ENCODE results near the gene SUGCT.
A peak's percentile ranks its signal among the peaks of the same experiment; 100 is the strongest.

The SUGCT gene

GRCh38 chr7:40327873-40328272, 193.1 kb downstream of the SUGCT start:
- Histone ChIP-seq H4K20me1 (ENCODE audit: insufficient read depth, low read length) (no peaks in the 10 kb centered on the region), H3K9ac (ENCODE audit: low read length) (no peak overlapping the region), H3K27ac (ENCODE audit: low read length) (no peak overlapping the region), H2AFZ (ENCODE audit: low read depth, low read length) (no peak overlapping the region), H3K36me3 (replicated peaks; ENCODE audit: low read depth, low read length) (no peaks in the 10 kb centered on the region), H3K9me3 (ENCODE audit: insufficient read depth, low read length) (no peaks in the 10 kb centered on the region), H3K4me1 (ENCODE audit: low read length) (no peaks in the 10 kb centered on the region), H3K4me2 (ENCODE audit: low read length) (0 out of 2 replicates have a peak overlapping the region, but pooled peaks have one; percentile 22), H3K79me2 (ENCODE audit: low read length) (no peaks in the 10 kb centered on the region), H3K27me3 (ENCODE audit: low read depth, low read length) (peaks cover 8% of the 10 kb centered on the region), H3K4me3 (ENCODE audit: low read length) (no peak overlapping the region)
- TF ChIP-seq CTCF (IDR thresholded peaks at IDR 0.05; ENCODE audit: low read depth, low read length) (no peak), EZH2phosphoT487 (IDR thresholded peaks at IDR 0.05; ENCODE audit: low read depth) (no peak)

GRCh38 chr7:40329601-40330153, 194.9 kb downstream of the SUGCT start:
- H3K79me2 ChIP-seq (ENCODE audit: low read length) = no peaks in the 10 kb centered on the region
- no peaks in the 10 kb centered on the region for H3K4me1 ChIP-seq (ENCODE audit: low read length)
- no peak overlapping the region for H3K4me3 ChIP-seq (ENCODE audit: low read length)
- H3K9ac ChIP-seq (ENCODE audit: low read length) = no peak overlapping the region
- H3K36me3 ChIP-seq (replicated peaks; ENCODE audit: low read depth, low read length) = no peaks in the 10 kb centered on the region
- peaks cover 8% of the 10 kb centered on the region for H3K27me3 ChIP-seq (ENCODE audit: low read depth, low read length)
- H3K27ac ChIP-seq (ENCODE audit: low read length) = no peak overlapping the region
- no peak overlapping the region for H2AFZ ChIP-seq (ENCODE audit: low read depth, low read length)
- TF ChIP-seq EZH2phosphoT487 (IDR thresholded peaks at IDR 0.05; ENCODE audit: low read depth) (no peak), CTCF (IDR thresholded peaks at IDR 0.05; ENCODE audit: low read depth, low read length) (peak; percentile 75)
- no peaks in the 10 kb centered on the region for H4K20me1 ChIP-seq (ENCODE audit: insufficient read depth, low read length)
- no peak overlapping the region for H3K4me2 ChIP-seq (ENCODE audit: low read length)
- no peaks in the 10 kb centered on the region for H3K9me3 ChIP-seq (ENCODE audit: insufficient read depth, low read length)

GRCh38 chr7:40330408-40330807, 195.6 kb downstream of the SUGCT start:
- Histone ChIP-seq H3K4me2 (ENCODE audit: low read length) (no peak overlapping the region), H3K9ac (ENCODE audit: low read length) (no peak overlapping the region), H3K4me3 (ENCODE audit: low read length) (no peak overlapping the region), H3K4me1 (ENCODE audit: low read length) (no peaks in the 10 kb centered on the region), H3K36me3 (replicated peaks; ENCODE audit: low read depth, low read length) (no peaks in the 10 kb centered on the region), H2AFZ (ENCODE audit: low read depth, low read length) (no peak overlapping the region), H4K20me1 (ENCODE audit: insufficient read depth, low read length) (no peaks in the 10 kb centered on the region), H3K79me2 (ENCODE audit: low read length) (no peaks in the 10 kb centered on the region), H3K9me3 (ENCODE audit: insufficient read depth, low read length) (no peaks in the 10 kb centered on the region), H3K27ac (ENCODE audit: low read length) (no peak overlapping the region), H3K27me3 (ENCODE audit: low read depth, low read length) (peaks cover 8% of the 10 kb centered on the region)
- TF ChIP-seq CTCF (IDR thresholded peaks at IDR 0.05; ENCODE audit: low read depth, low read length) (no peak), EZH2phosphoT487 (IDR thresholded peaks at IDR 0.05; ENCODE audit: low read depth) (no peak)

GRCh38 chr7:40331915-40332314, 197.1 kb downstream of the SUGCT start:
- Histone ChIP-seq H3K4me1 (ENCODE audit: low read length) (no peaks in the 10 kb centered on the region), H3K27ac (ENCODE audit: low read length) (no peak overlapping the region), H3K9me3 (ENCODE audit: insufficient read depth, low read length) (no peaks in the 10 kb centered on the region), H3K36me3 (replicated peaks; ENCODE audit: low read depth, low read length) (no peaks in the 10 kb centered on the region), H3K79me2 (ENCODE audit: low read length) (no peaks in the 10 kb centered on the region), H3K9ac (ENCODE audit: low read length) (no peak overlapping the region), H3K4me3 (ENCODE audit: low read length) (no peak overlapping the region), H3K27me3 (ENCODE audit: low read depth, low read length) (peaks cover 4% of the 10 kb centered on the region), H3K4me2 (ENCODE audit: low read length) (no peak overlapping the region), H4K20me1 (ENCODE audit: insufficient read depth, low read length) (no peaks in the 10 kb centered on the region), H2AFZ (ENCODE audit: low read depth, low read length) (no peak overlapping the region)
- no peak for TF ChIP-seq EZH2phosphoT487 (IDR thresholded peaks at IDR 0.05; ENCODE audit: low read depth)
- TF ChIP-seq CTCF (IDR thresholded peaks at IDR 0.05; ENCODE audit: low read depth, low read length) = no peak
